Adrenal gland (tissue), 5 donors: ENCODE results near the gene LPAR2.

Experiments
- POLR2A ChIP-seq, 2 donors: fragments of 450-650 bp; IDR thresholded peaks; one replicate each; pipeline ENCODE4 v1.6.1; 2017; ENCODE audit warnings: antibody characterized with exemption in 2 of 2, mild to moderate bottlenecking in 2 of 2, moderate library complexity in 1 of 2
- TF ChIP-seq, protein P1 (sequence below), 6 experiments: fragments of 450-650 bp in 4 of 6; fragments of 200-600 bp in 2 of 6; sonication (generic) in 1 of 6; IDR thresholded peaks; 1 replicate in 5 of 6; 2 replicates in 1 of 6; pipeline versions ENCODE4 v1.5.1 to v1.8.0; 2016 to 2021; ENCODE audit warnings: antibody characterized with exemption in 6 of 6, mild to moderate bottlenecking in 2 of 6, moderate library complexity in 1 of 6
- donor health status: DM: no; HTN: no; CAD: no.

- TF ChIP-seq POLR2A (IDR thresholded peaks at IDR 0.05) = no peak
- TF ChIP-seq, protein P1, sequence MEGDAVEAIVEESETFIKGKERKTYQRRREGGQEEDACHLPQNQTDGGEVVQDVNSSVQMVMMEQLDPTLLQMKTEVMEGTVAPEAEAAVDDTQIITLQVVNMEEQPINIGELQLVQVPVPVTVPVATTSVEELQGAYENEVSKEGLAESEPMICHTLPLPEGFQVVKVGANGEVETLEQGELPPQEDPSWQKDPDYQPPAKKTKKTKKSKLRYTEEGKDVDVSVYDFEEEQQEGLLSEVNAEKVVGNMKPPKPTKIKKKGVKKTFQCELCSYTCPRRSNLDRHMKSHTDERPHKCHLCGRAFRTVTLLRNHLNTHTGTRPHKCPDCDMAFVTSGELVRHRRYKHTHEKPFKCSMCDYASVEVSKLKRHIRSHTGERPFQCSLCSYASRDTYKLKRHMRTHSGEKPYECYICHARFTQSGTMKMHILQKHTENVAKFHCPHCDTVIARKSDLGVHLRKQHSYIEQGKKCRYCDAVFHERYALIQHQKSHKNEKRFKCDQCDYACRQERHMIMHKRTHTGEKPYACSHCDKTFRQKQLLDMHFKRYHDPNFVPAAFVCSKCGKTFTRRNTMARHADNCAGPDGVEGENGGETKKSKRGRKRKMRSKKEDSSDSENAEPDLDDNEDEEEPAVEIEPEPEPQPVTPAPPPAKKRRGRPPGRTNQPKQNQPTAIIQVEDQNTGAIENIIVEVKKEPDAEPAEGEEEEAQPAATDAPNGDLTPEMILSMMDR (IDR thresholded peaks at IDR 0.05) = no peak
Observed at GRCh38 chr19:19645233-19645870, 17.3 kb upstream of the LPAR2 start.
